NCI-H2107 treated with DMSO at 0.1 percent for 48 hours (cell line): Measurements from ENCODE around the gene LEUTX.

Source experiments
- DNase-seq: peaks from one replicate; lab custom pipeline; 2025; ENCODE audit not compliant: unreplicated experiment; lab: John Stamatoyannopoulos, UW

LEUTX gene

GRCh38 chr19:39820696-39821095, 42.0 kb downstream of the LEUTX start:
- no peak for DNase-seq

DNA sequence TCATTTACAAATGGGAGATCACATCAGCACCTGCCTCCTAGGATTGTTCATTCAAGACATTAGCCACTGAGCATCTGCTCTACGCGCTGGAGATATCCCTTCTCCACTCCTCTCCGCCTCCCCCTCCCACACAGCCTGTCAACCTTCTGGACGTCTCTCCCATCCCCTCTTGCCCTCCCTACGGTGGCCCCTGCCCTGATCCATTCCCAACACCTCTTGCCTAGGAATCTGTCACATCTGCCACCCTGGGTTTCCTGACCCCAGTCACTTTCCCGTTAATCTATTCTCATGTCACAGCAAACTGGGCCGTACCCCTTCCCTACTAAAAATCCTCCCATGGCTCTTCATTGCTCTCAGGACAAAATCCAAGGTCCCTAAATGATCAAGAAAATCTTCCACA, 45.0 kb downstream of the LEUTX start:
- no peak for DNase-seq

- DNase-seq: peak; percentile 97
These were observed 45.8 kb downstream of the LEUTX start for GRCh38 chr19:39824143-39825092.

- DNase-seq: no peak
These were observed 46.4 kb downstream of the LEUTX start for GRCh38 chr19:39825093-39825463.

- no peak for DNase-seq
These were observed 47.0 kb downstream of the LEUTX start for GRCh38 chr19:39825531-39826076.

DNA sequence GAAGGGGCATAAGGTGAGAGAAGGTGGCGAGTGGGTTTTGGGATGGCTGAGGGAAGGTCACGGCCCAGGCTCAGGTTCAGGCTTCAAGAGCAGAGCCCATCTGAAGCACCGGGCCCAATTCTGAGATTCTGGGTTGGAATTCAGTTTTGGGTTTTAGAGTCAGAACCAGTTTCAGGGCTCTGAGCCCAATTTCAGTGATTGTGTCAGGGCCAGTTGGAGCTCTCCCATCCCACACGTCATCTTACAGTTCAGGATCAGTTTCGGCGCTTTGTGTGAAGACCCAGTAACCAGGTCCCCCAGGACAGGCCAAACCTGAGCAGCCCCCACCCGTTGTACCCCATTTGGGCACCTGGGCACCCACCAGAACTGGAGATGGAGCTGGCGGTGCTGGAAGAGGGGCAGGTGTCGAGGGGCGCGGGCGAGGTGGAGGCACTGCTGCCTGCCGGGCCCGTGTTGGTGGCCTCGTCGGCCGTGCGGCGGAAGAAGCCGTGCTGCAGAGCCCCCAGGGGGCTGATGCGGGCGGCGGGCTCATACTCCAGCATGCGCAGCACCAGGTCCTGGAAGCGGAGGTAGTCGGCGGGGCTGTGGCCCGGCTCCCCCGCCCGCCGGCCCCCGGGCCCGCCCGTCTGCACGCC, 47.8 kb downstream of the LEUTX start:
- DNase-seq: no peak

- DNase-seq: no peak
These were observed 48.6 kb downstream of the LEUTX start for GRCh38 chr19:39827216-39827615.

- no peak for DNase-seq
These were observed 49.5 kb downstream of the LEUTX start for GRCh38 chr19:39828015-39828653.

DNA sequence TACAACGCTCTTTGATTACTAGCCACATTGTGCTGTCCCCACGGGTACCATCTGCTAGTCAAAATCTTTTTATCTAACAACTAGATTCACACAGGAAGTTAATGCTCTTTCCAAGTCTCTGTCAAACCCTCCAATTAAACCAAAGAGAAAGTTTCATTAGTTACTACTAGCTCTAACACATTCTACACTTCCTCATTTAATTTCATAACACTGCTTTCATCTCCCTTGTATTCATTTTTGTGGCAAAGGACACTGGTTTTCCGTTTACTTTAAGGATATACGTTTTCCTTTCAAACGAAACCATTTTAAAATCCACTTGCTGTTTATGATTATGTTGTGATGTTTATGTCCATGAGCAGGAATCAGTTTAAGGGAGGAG, 50.0 kb downstream of the LEUTX start:
- DNase-seq: no peak

- DNase-seq: no peak
These were observed 51.1 kb downstream of the LEUTX start for GRCh38 chr19:39829702-39830275.

DNA sequence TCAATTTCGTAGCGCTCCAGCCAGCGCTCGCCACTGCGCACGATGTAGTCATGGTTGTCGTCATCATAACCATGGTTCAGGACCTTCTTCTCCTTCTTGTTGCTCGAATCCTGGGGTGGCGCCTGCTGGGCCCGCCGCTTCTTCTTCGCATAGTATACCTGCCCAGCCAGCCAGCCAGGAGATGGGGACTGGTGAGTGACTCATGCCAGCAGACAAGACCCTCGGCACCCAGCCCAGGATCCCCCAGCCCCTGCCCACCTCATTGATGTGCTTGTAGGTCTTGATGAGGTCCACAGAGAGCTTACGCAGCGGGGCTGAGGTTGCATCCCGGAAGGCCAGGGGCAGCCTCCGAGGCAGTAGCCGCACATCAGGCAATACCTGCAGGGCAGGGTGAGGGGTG, 51.8 kb downstream of the LEUTX start:
- no peak for DNase-seq

DNA sequence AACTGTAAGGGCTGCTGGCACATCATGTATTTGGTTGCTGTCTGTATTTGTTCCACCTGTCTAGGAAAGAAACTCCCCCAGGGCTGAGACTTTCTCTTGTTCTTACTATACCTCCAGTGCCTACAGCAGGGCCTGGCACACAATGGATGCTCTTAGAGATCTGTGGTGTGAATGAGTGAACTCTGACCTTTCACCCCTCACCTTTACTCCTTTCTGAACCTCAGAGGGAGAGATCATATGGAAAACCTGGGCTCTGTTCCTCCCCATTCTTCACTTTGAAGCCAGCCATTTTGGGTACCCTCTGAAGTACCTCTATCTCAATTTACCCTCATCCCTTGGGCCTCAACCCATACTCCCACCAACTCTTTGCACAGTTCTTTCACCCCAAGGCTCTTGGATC, 52.2 kb downstream of the LEUTX start:
- no peak for DNase-seq

DNA sequence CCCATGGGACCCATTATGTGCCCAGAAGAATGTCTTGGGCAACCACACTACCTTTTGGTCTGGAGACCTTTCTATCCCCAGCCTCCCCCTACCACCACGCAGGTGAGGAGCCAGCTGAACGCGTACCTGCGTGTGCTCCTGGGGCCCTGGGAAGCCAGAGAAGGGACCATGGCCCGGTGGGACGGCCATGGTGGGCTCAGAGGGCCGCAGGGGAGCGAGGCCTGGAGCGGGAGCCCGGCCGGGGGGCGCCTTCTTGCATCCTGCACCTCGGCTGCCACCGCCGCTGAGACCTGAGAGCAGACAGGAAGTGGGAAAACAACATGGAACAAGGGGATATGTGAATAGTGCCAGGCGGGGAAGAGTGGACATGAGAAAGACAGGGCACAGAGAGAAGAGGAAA, 53.0 kb downstream of the LEUTX start:
- no peak for DNase-seq

- DNase-seq: no peak
These were observed 53.9 kb downstream of the LEUTX start for GRCh38 chr19:39832341-39833083.

DNA sequence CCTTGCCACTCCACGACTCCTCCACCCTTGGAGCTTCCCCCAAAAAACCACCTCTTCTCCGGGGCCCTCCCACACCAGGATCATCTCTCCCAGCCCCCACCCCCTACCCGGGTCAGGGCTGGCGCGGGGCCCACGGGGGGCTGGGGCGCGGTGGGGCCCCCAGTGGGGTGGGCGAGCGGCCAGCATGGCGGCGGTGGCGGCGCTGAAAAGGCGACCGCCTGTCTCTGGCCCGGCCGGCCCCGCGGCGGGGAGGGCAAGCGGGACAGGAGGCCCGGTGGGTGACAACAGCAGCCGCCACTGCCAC, 54.5 kb downstream of the LEUTX start:
- no peak for DNase-seq

GRCh38 chr19:39833464-39834286, 55.0 kb downstream of the LEUTX start, which contains the start of gene DYRK1B:
Gene DYRK1B (minus strand): TSS chr19:39834162. CDS start chr19:39831867, 2,295 bp downstream.
- peak; percentile 94 for DNase-seq

- DNase-seq: no peak
These were observed 55.7 kb downstream of the LEUTX start for GRCh38 chr19:39834287-39834841.
